K562 (cell line): ENCODE results near the gene ELMO1. TPM values are rescaled to one million over a fixed set of nuclear protein-coding genes. Genes with fewer than 3 reads are reported as not detected.

Experiments
- ATAC-seq: fragments of 200-7000 bp; cut with Tn5 transposase; 3 replicates; pipeline ENCODE4 v1.9.1; 2020; ENCODE audit warnings: moderate library complexity
- BruUV-seq: library from RNA; stranded (reverse); fragments of 400-500 nt; replicated peaks from 2 replicates; lab custom pipeline; 2021; lab: Mats Ljungman, UMichigan
- CTCF ChIA-PET: fragments of 300-600 bp; formaldehyde crosslinking; extraction: SDS; loops from one replicate; lab custom pipeline; 2021; ENCODE audit warnings: low intra/inter-chr PET ratio; lab: Yijun Ruan, JAX
- POLR2A ChIA-PET: fragments of 300-600, 350-650 bp; sonication (Branson Sonifier 250); formaldehyde crosslinking; extraction: SDS; loops from one replicate; lab custom pipeline; 2021; ENCODE audit warnings: antibody characterized with exemption, inconsistent platforms; lab: Yijun Ruan, JAX
- DNase-seq, 4 experiments: peaks; one replicate each; pipeline versions ENCODE4 v3.0.0 to v3.0.0-alpha.2; 2011 to 2018; ENCODE audit warnings: low spot score in 3 of 4, mixed read lengths in 3 of 4; ENCODE audit errors: extremely low read depth in 1 of 4
- FAIRE-seq: peaks from 2 replicates; lab custom pipeline; 2011; peaks lifted over from hg19 to GRCh38; lab: Jason Lieb, UNC
- H2AFZ ChIP-seq: 2 replicates; pipeline ENCODE4 v1.6.0; 2011; ENCODE audit warnings: low read depth, low read length, control low read depth, inconsistent platforms
- H3K27ac ChIP-seq: fragments of 200-600 bp; 3 replicates; pipeline ENCODE4 v1.8.0; 2011; ENCODE audit warnings: low read depth, mild to moderate bottlenecking, control low read depth, inconsistent platforms, low read length, moderate library complexity, mixed read lengths; ENCODE audit errors: extremely low read depth
- H3K27me3 ChIP-seq, 2 experiments: fragments of 300-600 bp in 1 of 2; 2 replicates in 1 of 2; 3 replicates in 1 of 2; pipeline versions ENCODE4 v1.6.0 to v1.8.0; 2011; ENCODE audit warnings: inconsistent platforms in 2 of 2, low read length in 2 of 2, mild to moderate bottlenecking in 1 of 2, mixed read lengths in 1 of 2, moderate library complexity in 1 of 2; ENCODE audit not compliant: control insufficient read depth in 2 of 2, insufficient read depth in 2 of 2
- H3K36me3 ChIP-seq: fragments of 300-600 bp; 3 replicates; pipeline ENCODE4 v1.8.0; 2011; ENCODE audit warnings: mild to moderate bottlenecking, low read length, inconsistent platforms; ENCODE audit not compliant: control insufficient read depth, insufficient read depth
- H3K4me1 ChIP-seq, 2 experiments: fragments of 200-600 bp in 1 of 2; replicated peaks in 1 of 2; 2 replicates in 1 of 2; 3 replicates in 1 of 2; pipeline versions ENCODE4 v1.5.1 to v1.8.0; 2011; ENCODE audit warnings: inconsistent platforms in 2 of 2, low read length in 2 of 2, mild to moderate bottlenecking in 1 of 2, mixed read lengths in 1 of 2, moderate library complexity in 1 of 2; ENCODE audit not compliant: control insufficient read depth in 2 of 2, insufficient read depth in 2 of 2
- H3K4me2 ChIP-seq: 2 replicates; pipeline ENCODE4 v1.6.1; 2011; ENCODE audit warnings: low read length, control low read depth, inconsistent platforms, mixed read lengths; ENCODE audit not compliant: insufficient read depth
- H3K4me3 ChIP-seq: fragments of 200-600 bp; sonication (generic), shearing (Covaris generic); 2 replicates; pipeline ENCODE4 v1.5.1; 2016; ENCODE audit warnings: control low read depth, inconsistent platforms
- H3K79me2 ChIP-seq: fragments of 200-600 bp; 3 replicates; pipeline ENCODE4 v1.8.0; 2011; ENCODE audit warnings: low read length, inconsistent platforms; ENCODE audit not compliant: control insufficient read depth, insufficient read depth
- H3K9ac ChIP-seq, 2 experiments: 2 replicates each; pipeline versions ENCODE4 v1.6.0 to v1.6.1; 2011; ENCODE audit warnings: low read depth in 2 of 2, low read length in 2 of 2, control low read depth in 1 of 2, inconsistent platforms in 1 of 2, mild to moderate bottlenecking in 1 of 2, mixed read lengths in 1 of 2; ENCODE audit not compliant: insufficient read depth in 1 of 2
- H3K9me1 ChIP-seq: one replicate; pipeline ENCODE4 v1.6.0; 2011; ENCODE audit warnings: inconsistent platforms, mild to moderate bottlenecking, low read length, moderate library complexity; ENCODE audit not compliant: control insufficient read depth, insufficient read depth
- H3K9me3 ChIP-seq: replicated peaks from 2 replicates; pipeline ENCODE4 v1.5.1; 2011; ENCODE audit warnings: low read depth, low read length, inconsistent platforms; ENCODE audit not compliant: control insufficient read depth, insufficient read depth
- H4K20me1 ChIP-seq: replicated peaks from 2 replicates; pipeline ENCODE4 v1.6.1; 2011; ENCODE audit warnings: low read length, inconsistent platforms, mixed read lengths; ENCODE audit not compliant: control insufficient read depth, insufficient read depth
- CBX3 ChIP-seq, 2 experiments: IDR thresholded peaks; 1 replicate in 1 of 2; 2 replicates in 1 of 2; pipeline ENCODE4 v1.6.1; 2012; ENCODE audit warnings: inconsistent platforms in 2 of 2, low read length in 2 of 2, borderline replicate concordance in 1 of 2, control low read depth in 1 of 2
- ERF ChIP-seq: fragments of 450-650 bp; formaldehyde crosslinking; IDR thresholded peaks from 2 replicates; pipeline ENCODE4 v1.4.0; 2020; ENCODE audit warnings: mild to moderate bottlenecking, mixed read lengths
- MAFF ChIP-seq: IDR thresholded peaks from 2 replicates; pipeline ENCODE4 v1.6.1; 2012; ENCODE audit warnings: low read length, improper control_type of control experiment
- SAFB ChIP-seq: fragments of 200-400 bp; formaldehyde crosslinking; IDR thresholded peaks from 2 replicates; pipeline ENCODE4 v1.6.1; 2017; ENCODE audit warnings: low read depth, low read length, borderline replicate concordance
- ZBTB12 ChIP-seq: fragments of 250-450 bp; sonication (Bioruptor Pico); IDR thresholded peaks from 2 replicates; pipeline ENCODE4 v1.4.0; 2020
- ZNF146 ChIP-seq: IDR thresholded peaks from one replicate; pipeline ENCODE4 v1.6.1; 2018; ENCODE audit warnings: missing compliant biosample characterization; ENCODE audit not compliant: unreplicated experiment
- ZNF561 ChIP-seq: fragments of 450-650 bp; formaldehyde crosslinking; conservative IDR thresholded peaks from 2 replicates; pipeline ENCODE4 v1.4.0; 2020; ENCODE audit warnings: mild to moderate bottlenecking, moderate library complexity
- WGBS: fragments of 100-300 bp; shearing (Covaris generic); methylation state at CpG from one replicate; pipeline ENCODE4 v1.1.6; 2016; ENCODE audit warnings: low coverage, mixed read lengths; ENCODE audit not compliant: insufficient coverage; ENCODE audit errors: missing lambda C conversion rate; 5-methylcytosine and 5-hydroxymethylcytosine counted together
- in situ Hi-C: fragments of 300-500 bp; cut with MboI; formaldehyde crosslinking; loops from 4 replicates; pipeline ENCODE4 v1.15.0; 2018; ENCODE audit warnings: inconsistent platforms, mixed read lengths
- intact Hi-C: fragments of 100-400 bp; cut with micrococcal nuclease; formaldehyde crosslinking; loops from 2 replicates; pipeline ENCODE4 v1.14.2; 2022
- polyA plus RNA-seq, 8 experiments: library from polyadenylated mRNA; depleted of rRNA in 4 of 8; stranded (reverse) in 5 of 8; unstranded in 3 of 8; fragments of >200 nt; fragmentation: Nextera tagmentation in 2 of 8; fragmentation: Illumina TruSeq in 1 of 8; extraction: Ambion mirVana in 2 of 8; extraction: Trizol in 1 of 8; gene quantifications; 2 replicates each; pipeline versions ENCODE4 v1.2.1 to v1.2.3, GENCODE V29; 2011 to 2014; ENCODE audit warnings: inconsistent platforms in 1 of 8, missing spikeins in 1 of 8
- total RNA-seq, 7 experiments: library from RNA; depleted of rRNA in 6 of 7; stranded (reverse); fragments of >200 nt in 6 of 7; fragmentation: Illumina TruSeq in 2 of 7; extraction: Trizol in 2 of 7; gene quantifications; 2 replicates each; pipeline versions ENCODE4 v1.2.1 to v1.2.3, GENCODE V29; 2011 to 2021; ENCODE audit warnings: low replicate concordance in 1 of 7

Gene ELMO1
- total and polyA plus RNA-seq, 9 of the 15 experiments (the other 6 are each of a cell fraction or from before 2014, with no cell fraction given), result 0.36 to 7.2 (median 3.6) TPM

- no peak for TF ChIP-seq ZBTB12
- TF ChIP-seq SAFB, result no peak
- no peak for TF ChIP-seq ZNF146 (CRISPR knock-in tag)
- no peak for TF ChIP-seq MAFF
These were observed 41.0 kb upstream of the ELMO1 start (continued) for GRCh38 chr7:37489703-37490102.

- H3K27ac ChIP-seq, result no peak overlapping the region
- WGBS, result 0% methylated on average over 3 of the region's 3 CpGs
These were observed 39.6 kb upstream of the ELMO1 start for GRCh38 chr7:37488163-37488764.

More at GRCh38 chr7:37488163-37488764, 39.6 kb upstream of the ELMO1 start:
- Histone ChIP-seq H3K4me1 (peaks cover 0 to 5% of the 10 kb centered on the region in 2 experiments; a peak in 1 of 5 replicates), H3K4me3 (no peak overlapping the region), H2AFZ (no peak overlapping the region), H3K27me3 (no peaks in the 10 kb centered on the region), H4K20me1 (no peaks in the 10 kb centered on the region), H3K9me1 (no peaks in the 10 kb centered on the region), H3K9me3 (no peaks in the 10 kb centered on the region; the same call in 1 of the 2 replicates), H3K4me2 (no peak overlapping the region), H3K9ac (no peak overlapping the region), H3K79me2 (no peaks in the 10 kb centered on the region), H3K36me3 (no peaks in the 10 kb centered on the region)
- in situ Hi-C loops (no loop called here), intact Hi-C loops (no loop called here)
- ChIA-PET POLR2A (no interaction called here), CTCF (no interaction called here)
- TF ChIP-seq ERF, result no peak
- peak; percentile 67; the same call in 1 of the 2 replicates for TF ChIP-seq ZNF561 (CRISPR knock-in tag)
- peak in 1 of 2 experiments; percentile 60; a peak in 1 of 3 replicates for TF ChIP-seq CBX3 (IDR thresholded peaks at IDR 0.05; ENCODE audit: borderline replicate concordance in 1 of 2, low read length in 2 of 2)
- no TSS peak for BruUV-seq
- no peak for DNase-seq
- no peak for ATAC-seq
- FAIRE-seq, result no peak
